IMR-90 (cell line): ENCODE results near the gene IMMT. TPM values are rescaled to one million over a fixed set of nuclear protein-coding genes. Genes with fewer than 3 reads are reported as not detected.

Source experiments
- ATAC-seq: fragments of 200-7000 bp; cut with Tn5 transposase; 2 replicates; pipeline ENCODE4 v1.9.1; 2020; ENCODE audit warnings: low read depth, mild to moderate bottlenecking, moderate library complexity
- BruUV-seq: library from RNA; stranded (reverse); fragments of 400-500 nt; replicated peaks from 2 replicates; lab custom pipeline; 2021; lab: Mats Ljungman, UMichigan
- CTCF ChIA-PET: fragments of 300-600 bp; formaldehyde crosslinking; extraction: SDS; loops from one replicate; lab custom pipeline; 2021; ENCODE audit warnings: antibody characterized with exemption; lab: Yijun Ruan, JAX
- POLR2A ChIA-PET: fragments of 300-600 bp; sonication (Branson Sonifier 250); formaldehyde crosslinking; loops from one replicate; lab custom pipeline; 2022; ENCODE audit warnings: antibody characterized with exemption; ENCODE audit not compliant: unreplicated experiment; lab: Charles Lee
- DNase-seq: peaks from one replicate; pipeline ENCODE4 v3.0.0; 2013
- H2AFZ ChIP-seq: replicated peaks from 2 replicates; pipeline ENCODE3; 2013; ENCODE audit warnings: low read length, mild to moderate bottlenecking; ENCODE audit not compliant: poor library complexity
- H2AK5ac ChIP-seq: 2 replicates; pipeline ENCODE4 v1.6.1; 2013; ENCODE audit warnings: low read depth, low read length, inconsistent platforms
- H2AK9ac ChIP-seq: replicated peaks from 2 replicates; pipeline ENCODE3; 2013; ENCODE audit warnings: mild to moderate bottlenecking, low read depth, low read length, moderate library complexity; ENCODE audit not compliant: poor library complexity
- H2BK120ac ChIP-seq: 2 replicates; pipeline ENCODE4 v1.6.1; 2013; ENCODE audit warnings: low read depth, low read length, inconsistent platforms
- H2BK15ac ChIP-seq: 3 replicates; pipeline ENCODE4 v1.6.1; 2013; ENCODE audit warnings: low read depth, low read length, inconsistent platforms
- H2BK20ac ChIP-seq: 2 replicates; pipeline ENCODE4 v1.6.1; 2013; ENCODE audit warnings: low read depth, mild to moderate bottlenecking, inconsistent platforms, low read length, moderate library complexity
- H2BK5ac ChIP-seq: 2 replicates; pipeline ENCODE4 v1.6.1; 2013; ENCODE audit warnings: mild to moderate bottlenecking, low read depth, low read length, inconsistent platforms; ENCODE audit not compliant: poor library complexity, severe bottlenecking
- H3K14ac ChIP-seq: replicated peaks from 2 replicates; pipeline ENCODE4 v1.6.1; 2013; ENCODE audit warnings: low read depth, low read length, inconsistent platforms
- H3K18ac ChIP-seq: 2 replicates; pipeline ENCODE4 v1.6.1; 2013; ENCODE audit warnings: low read depth, low read length, control low read depth
- H3K23ac ChIP-seq: 2 replicates; pipeline ENCODE4 v1.6.1; 2013; ENCODE audit warnings: low read depth, low read length, inconsistent platforms
- H3K27ac ChIP-seq: 2 replicates; pipeline ENCODE4 v1.5.1; 2013; ENCODE audit warnings: mild to moderate bottlenecking, control low read depth, low read length; ENCODE audit not compliant: insufficient read depth
- H3K27me3 ChIP-seq: 2 replicates; pipeline ENCODE4 v1.6.1; 2013; ENCODE audit warnings: low read length; ENCODE audit not compliant: control insufficient read depth, insufficient read depth
- H3K36me3 ChIP-seq: 2 replicates; pipeline ENCODE4 v1.6.1; 2013; ENCODE audit warnings: low read length, mixed read lengths; ENCODE audit not compliant: control insufficient read depth, insufficient read depth
- H3K4ac ChIP-seq: 2 replicates; pipeline ENCODE4 v1.6.1; 2013; ENCODE audit warnings: low read depth, low read length, inconsistent platforms
- H3K4me1 ChIP-seq: 2 replicates; pipeline ENCODE4 v1.6.1; 2013; ENCODE audit warnings: low read length, mixed read lengths; ENCODE audit not compliant: control insufficient read depth, insufficient read depth
- H3K4me2 ChIP-seq: 2 replicates; pipeline ENCODE4 v1.6.1; 2013; ENCODE audit warnings: low read depth, mild to moderate bottlenecking, control low read depth, low read length, moderate library complexity
- H3K4me3 ChIP-seq: 2 replicates; pipeline ENCODE4 v1.5.1; 2013; ENCODE audit warnings: low read depth, mild to moderate bottlenecking, control low read depth, low read length, moderate library complexity; ENCODE audit not compliant: insufficient read depth
- H3K56ac ChIP-seq: 2 replicates; pipeline ENCODE4 v1.6.1; 2013; ENCODE audit warnings: low read length, inconsistent platforms; ENCODE audit not compliant: insufficient read depth; ENCODE audit errors: extremely low read depth
- H3K79me1 ChIP-seq, 2 experiments: 2 replicates each; pipeline ENCODE4 v1.6.1; 2013; ENCODE audit warnings: low read length in 2 of 2, inconsistent platforms in 1 of 2, low read depth in 1 of 2
- H3K9ac ChIP-seq: 2 replicates; pipeline ENCODE4 v1.6.1; 2013; ENCODE audit warnings: low read depth, low read length, control low read depth
- H3K9me1 ChIP-seq: 2 replicates; pipeline ENCODE4 v1.6.1; 2013; ENCODE audit warnings: low read length, inconsistent platforms; ENCODE audit not compliant: insufficient read depth
- H3K9me3 ChIP-seq: 2 replicates; pipeline ENCODE4 v1.6.1; 2013; ENCODE audit warnings: low read length; ENCODE audit not compliant: control insufficient read depth, insufficient read depth
- H4K20me1 ChIP-seq: 2 replicates; pipeline ENCODE4 v1.6.1; 2013; ENCODE audit warnings: low read length, inconsistent platforms; ENCODE audit not compliant: insufficient read depth
- H4K5ac ChIP-seq: 2 replicates; pipeline ENCODE4 v1.6.1; 2013; ENCODE audit warnings: mild to moderate bottlenecking, low read depth, low read length, control low read depth
- H4K8ac ChIP-seq, 2 experiments: 2 replicates each; pipeline ENCODE4 v1.6.1; 2013; ENCODE audit warnings: low read depth in 2 of 2, low read length in 2 of 2, control low read depth in 1 of 2, inconsistent platforms in 1 of 2
- H4K91ac ChIP-seq: 2 replicates; pipeline ENCODE4 v1.6.1; 2013; ENCODE audit warnings: low read depth, low read length, inconsistent platforms; ENCODE audit not compliant: insufficient read depth
- BHLHE40 ChIP-seq: fragments of 150-350 bp; IDR thresholded peaks from 2 replicates; pipeline ENCODE4 v1.6.1; 2016; ENCODE audit warnings: mild to moderate bottlenecking, low read depth, low read length
- CEBPB ChIP-seq: IDR thresholded peaks from 2 replicates; pipeline ENCODE4 v1.6.1; 2012; ENCODE audit warnings: low read depth, low read length, improper control_type of control experiment
- CHD1 ChIP-seq: IDR thresholded peaks from 2 replicates; pipeline ENCODE4 v1.6.1; 2012; ENCODE audit warnings: low read depth, low read length, improper control_type of control experiment
- FOS ChIP-seq: fragments of 150-350 bp; IDR thresholded peaks from 2 replicates; pipeline ENCODE4 v1.6.1; 2016; ENCODE audit warnings: low read depth, low read length
- MAFK ChIP-seq: IDR thresholded peaks from 2 replicates; pipeline ENCODE4 v1.6.1; 2012; ENCODE audit warnings: low read depth, low read length, improper control_type of control experiment
- MAZ ChIP-seq: IDR thresholded peaks from 2 replicates; pipeline ENCODE4 v1.6.1; 2012; ENCODE audit warnings: low read depth, mild to moderate bottlenecking, low read length, improper control_type of control experiment, moderate library complexity, borderline replicate concordance
- MXI1 ChIP-seq: IDR thresholded peaks from 2 replicates; pipeline ENCODE4 v1.6.1; 2012; ENCODE audit warnings: low read depth, mild to moderate bottlenecking, low read length, moderate library complexity, borderline replicate concordance
- NFE2L2 ChIP-seq: fragments of 150-350 bp; IDR thresholded peaks from 2 replicates; pipeline ENCODE4 v1.6.1; 2016; ENCODE audit warnings: low read depth, mild to moderate bottlenecking, low read length
- POLR2A ChIP-seq: IDR thresholded peaks from 2 replicates; pipeline ENCODE4 v1.6.1; 2012; ENCODE audit warnings: mild to moderate bottlenecking, low read depth, low read length
- RAD21 ChIP-seq: IDR thresholded peaks from 2 replicates; pipeline ENCODE4 v1.6.1; 2012; ENCODE audit warnings: low read length, improper control_type of control experiment
- RCOR1 ChIP-seq: IDR thresholded peaks from 2 replicates; pipeline ENCODE4 v1.6.1; 2012; ENCODE audit warnings: mild to moderate bottlenecking, low read length, improper control_type of control experiment; ENCODE audit not compliant: insufficient replicate concordance
- RFX5 ChIP-seq: IDR thresholded peaks from 2 replicates; pipeline ENCODE4 v1.8.0; 2012; ENCODE audit warnings: low read depth, mild to moderate bottlenecking, low read length, moderate library complexity
- SMC3 ChIP-seq: fragments of 150-350 bp; IDR thresholded peaks from 2 replicates; pipeline ENCODE4 v1.6.1; 2016; ENCODE audit warnings: low read depth, mild to moderate bottlenecking, antibody characterized with exemption, low read length, moderate library complexity
- WGBS, 2 experiments: methylation state at CpG; one replicate each; pipeline versions ENCODE4 v1.1.5 to v1.1.7; 2013; ENCODE audit warnings: missing lambda C conversion rate in 2 of 2; ENCODE audit not compliant: insufficient read length in 1 of 2; ENCODE audit errors: extremely low coverage in 2 of 2; 5-methylcytosine and 5-hydroxymethylcytosine counted together
- dilution Hi-C: fragments of 300-500 bp; cut with HindIII; formaldehyde crosslinking; loops from one replicate; pipeline ENCODE4 v1.14.3; 2018; ENCODE audit warnings: low sequenced_read_pairs; ENCODE audit not compliant: unreplicated experiment
- in situ Hi-C: fragments of 300-500 bp; cut with MboI; formaldehyde crosslinking; loops from 3 replicates; pipeline ENCODE4 v1.14.3; 2019; ENCODE audit warnings: low sequenced_read_pairs, inconsistent platforms, mixed read lengths
- intact Hi-C: fragments of 100-400 bp; cut with micrococcal nuclease; formaldehyde crosslinking; loops from 2 replicates; pipeline ENCODE4 v1.10.0; 2022
- polyA plus RNA-seq, 3 experiments: library from polyadenylated mRNA; depleted of rRNA; stranded (reverse); fragments of >200 nt; gene quantifications; 2 replicates each; pipeline ENCODE4 v1.2.3, GENCODE V29; 2012; ENCODE audit warnings: low replicate concordance in 1 of 3
- total RNA-seq: library from RNA; depleted of rRNA; stranded (reverse); fragments of >200 nt; gene quantifications from 2 replicates; pipeline ENCODE4 v1.2.3, GENCODE V29; 2012
- TF ChIP-seq, protein P1 (sequence below): fragments of 150-350 bp; IDR thresholded peaks from 2 replicates; pipeline ENCODE4 v1.6.1; 2017; ENCODE audit warnings: mild to moderate bottlenecking, antibody characterized with exemption, low read length, low read depth
- TF ChIP-seq, protein P2 (sequence below): fragments of 150-350 bp; IDR thresholded peaks from 2 replicates; pipeline ENCODE4 v1.6.1; 2016; ENCODE audit warnings: low read depth, mild to moderate bottlenecking, low read length, moderate library complexity, borderline replicate concordance
- TF ChIP-seq, protein P3 (sequence below): conservative IDR thresholded peaks from 2 replicates; pipeline ENCODE4 v1.5.1; 2012; ENCODE audit warnings: mild to moderate bottlenecking, low read depth, low read length, improper control_type of control experiment

IMMT gene
- total and polyA plus RNA-seq, 2 of the 4 experiments (the other 2 are of a cell fraction) = 50.5 to 87.3 TPM

GRCh38 chr2:86175828-86176227 is 19.4 kb downstream of the IMMT start:
- Histone ChIP-seq H3K36me3 (peaks cover 28% of the 10 kb centered on the region), H3K4me2 (no peak overlapping the region), H3K9ac (no peak overlapping the region), H2BK120ac (no peak overlapping the region), H2AK9ac (no peak overlapping the region), H3K18ac (no peak overlapping the region), H3K4me1 (0 out of 2 replicates have a peak, but pooled peaks cover 1% of the 10 kb centered on the region), H2BK15ac (no peak overlapping the region), H4K91ac (no peak overlapping the region), H3K27me3 (no peaks in the 10 kb centered on the region), H3K9me1 (no peaks in the 10 kb centered on the region; the same call in 1 of the 2 replicates), H4K20me1 (no peaks in the 10 kb centered on the region; the same call in 1 of the 2 replicates), H3K4ac (no peak overlapping the region), H3K9me3 (no peaks in the 10 kb centered on the region), H2BK20ac (no peak overlapping the region), H3K4me3 (no peak overlapping the region), H4K8ac (no peak overlapping the region), H3K27ac (no peak overlapping the region), H2AK5ac (no peak overlapping the region), H3K79me1 (peaks cover 14 to 26% of the 10 kb centered on the region in 2 experiments), H2AFZ (no peak overlapping the region), H4K5ac (no peak overlapping the region), H3K14ac (no peak overlapping the region), H2BK5ac (no peak overlapping the region), H3K56ac (no peak overlapping the region), H3K23ac (no peak overlapping the region)
- TF ChIP-seq SMC3 = no peak
- TF ChIP-seq NFE2L2 = no peak
- TF ChIP-seq RFX5 = no peak
- TF ChIP-seq CEBPB = no peak
- no peak for TF ChIP-seq BHLHE40
- TF ChIP-seq FOS = no peak
- TF ChIP-seq MXI1 = no peak
- TF ChIP-seq RAD21 = no peak
- no peak for TF ChIP-seq RCOR1
- TF ChIP-seq, protein P1, sequence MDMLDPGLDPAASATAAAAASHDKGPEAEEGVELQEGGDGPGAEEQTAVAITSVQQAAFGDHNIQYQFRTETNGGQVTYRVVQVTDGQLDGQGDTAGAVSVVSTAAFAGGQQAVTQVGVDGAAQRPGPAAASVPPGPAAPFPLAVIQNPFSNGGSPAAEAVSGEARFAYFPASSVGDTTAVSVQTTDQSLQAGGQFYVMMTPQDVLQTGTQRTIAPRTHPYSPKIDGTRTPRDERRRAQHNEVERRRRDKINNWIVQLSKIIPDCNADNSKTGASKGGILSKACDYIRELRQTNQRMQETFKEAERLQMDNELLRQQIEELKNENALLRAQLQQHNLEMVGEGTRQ = no peak
- TF ChIP-seq POLR2A = no peak
- no peak for TF ChIP-seq MAFK
- no peak for TF ChIP-seq MAZ
- TF ChIP-seq, protein P2, sequence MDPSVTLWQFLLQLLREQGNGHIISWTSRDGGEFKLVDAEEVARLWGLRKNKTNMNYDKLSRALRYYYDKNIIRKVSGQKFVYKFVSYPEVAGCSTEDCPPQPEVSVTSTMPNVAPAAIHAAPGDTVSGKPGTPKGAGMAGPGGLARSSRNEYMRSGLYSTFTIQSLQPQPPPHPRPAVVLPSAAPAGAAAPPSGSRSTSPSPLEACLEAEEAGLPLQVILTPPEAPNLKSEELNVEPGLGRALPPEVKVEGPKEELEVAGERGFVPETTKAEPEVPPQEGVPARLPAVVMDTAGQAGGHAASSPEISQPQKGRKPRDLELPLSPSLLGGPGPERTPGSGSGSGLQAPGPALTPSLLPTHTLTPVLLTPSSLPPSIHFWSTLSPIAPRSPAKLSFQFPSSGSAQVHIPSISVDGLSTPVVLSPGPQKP = no peak
- TF ChIP-seq, protein P3, sequence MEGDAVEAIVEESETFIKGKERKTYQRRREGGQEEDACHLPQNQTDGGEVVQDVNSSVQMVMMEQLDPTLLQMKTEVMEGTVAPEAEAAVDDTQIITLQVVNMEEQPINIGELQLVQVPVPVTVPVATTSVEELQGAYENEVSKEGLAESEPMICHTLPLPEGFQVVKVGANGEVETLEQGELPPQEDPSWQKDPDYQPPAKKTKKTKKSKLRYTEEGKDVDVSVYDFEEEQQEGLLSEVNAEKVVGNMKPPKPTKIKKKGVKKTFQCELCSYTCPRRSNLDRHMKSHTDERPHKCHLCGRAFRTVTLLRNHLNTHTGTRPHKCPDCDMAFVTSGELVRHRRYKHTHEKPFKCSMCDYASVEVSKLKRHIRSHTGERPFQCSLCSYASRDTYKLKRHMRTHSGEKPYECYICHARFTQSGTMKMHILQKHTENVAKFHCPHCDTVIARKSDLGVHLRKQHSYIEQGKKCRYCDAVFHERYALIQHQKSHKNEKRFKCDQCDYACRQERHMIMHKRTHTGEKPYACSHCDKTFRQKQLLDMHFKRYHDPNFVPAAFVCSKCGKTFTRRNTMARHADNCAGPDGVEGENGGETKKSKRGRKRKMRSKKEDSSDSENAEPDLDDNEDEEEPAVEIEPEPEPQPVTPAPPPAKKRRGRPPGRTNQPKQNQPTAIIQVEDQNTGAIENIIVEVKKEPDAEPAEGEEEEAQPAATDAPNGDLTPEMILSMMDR = no peak
- no peak for TF ChIP-seq CHD1
- ATAC-seq (no peak), DNase-seq (no peak)
- no TSS peak for BruUV-seq
- dilution Hi-C loops (no loop called here), in situ Hi-C loops (no loop called here), intact Hi-C loops (no loop called here)
- POLR2A ChIA-PET = no interaction called here
- CTCF ChIA-PET = no interaction called here
- 100% methylated on average over 1 of the region's 1 CpG; no CpG with 5 or more reads in 1 of the 2 experiments for WGBS, 2 experiments
